OCI-LY7 (cell line): ENCODE measurements around the gene NCL. TPM values are rescaled to one million over a fixed set of nuclear protein-coding genes. Genes with fewer than 3 reads are reported as not detected.

Experiments
- BruUV-seq: library from RNA; stranded (reverse); fragments of 400-500 nt; replicated peaks from 2 replicates; lab custom pipeline; 2021; lab: Mats Ljungman, UMichigan
- CTCF ChIA-PET: fragments of 300-600 bp; sonication (Branson Sonifier 250); formaldehyde crosslinking; loops from one replicate; lab custom pipeline; 2022; ENCODE audit warnings: antibody characterized with exemption; ENCODE audit not compliant: unreplicated experiment; lab: Charles Lee
- POLR2A ChIA-PET: fragments of 300-600 bp; sonication (Branson Sonifier 250); formaldehyde crosslinking; loops from one replicate; lab custom pipeline; 2022; ENCODE audit warnings: antibody characterized with exemption; lab: Charles Lee
- DNase-seq: peaks from one replicate; pipeline ENCODE4 v3.0.0-alpha.2; 2015; ENCODE audit warnings: low spot score
- H2AFZ ChIP-seq: fragments of 200-600 bp; sonication (generic), shearing (Covaris generic); 2 replicates; pipeline ENCODE4 v1.6.1; 2014; ENCODE audit warnings: mild to moderate bottlenecking, antibody characterized with exemption, low read length, moderate library complexity
- H3K27ac ChIP-seq: fragments of 200-600 bp; sonication (generic); 2 replicates; pipeline ENCODE4 v1.5.1; 2014; ENCODE audit warnings: mixed run types, low read depth, mild to moderate bottlenecking, moderate library complexity, low read length, inconsistent platforms; ENCODE audit not compliant: poor library complexity, severe bottlenecking
- H3K36me3 ChIP-seq: fragments of 200-600 bp; sonication (generic); 2 replicates; pipeline ENCODE4 v1.6.1; 2014; ENCODE audit warnings: mild to moderate bottlenecking, antibody characterized with exemption, low read length, moderate library complexity, mixed read lengths; ENCODE audit not compliant: insufficient read depth
- H3K4me1 ChIP-seq: fragments of 200-600 bp; sonication (generic); 2 replicates; pipeline ENCODE4 v1.5.1; 2014; ENCODE audit warnings: mild to moderate bottlenecking, low read length; ENCODE audit not compliant: insufficient read depth, poor library complexity, severe bottlenecking
- H3K4me2 ChIP-seq: fragments of 200-600 bp; sonication (generic); 2 replicates; pipeline ENCODE4 v1.6.1; 2014; ENCODE audit warnings: mild to moderate bottlenecking, low read length
- H3K4me3 ChIP-seq: fragments of 200-600 bp; sonication (generic); 2 replicates; pipeline ENCODE4 v1.5.1; 2014; ENCODE audit warnings: mild to moderate bottlenecking, low read depth, low read length; ENCODE audit not compliant: poor library complexity, severe bottlenecking
- H3K79me2 ChIP-seq: fragments of 200-600 bp; sonication (generic); 2 replicates; pipeline ENCODE4 v1.6.1; 2016; ENCODE audit warnings: low read depth, mild to moderate bottlenecking, low read length, moderate library complexity, mixed read lengths; ENCODE audit not compliant: insufficient read depth
- H3K9me2 ChIP-seq: fragments of 200-600 bp; sonication (generic); 2 replicates; pipeline ENCODE4 v1.6.1; 2016; ENCODE audit warnings: mild to moderate bottlenecking, low read length, mixed read lengths; ENCODE audit not compliant: insufficient read depth
- H3K9me3 ChIP-seq: fragments of 200-600 bp; sonication (generic); 2 replicates; pipeline ENCODE4 v1.6.1; 2014; ENCODE audit warnings: mild to moderate bottlenecking, mixed run types, low read length, mixed read lengths
- H4K20me1 ChIP-seq: fragments of 200-600 bp; sonication (generic); 2 replicates; pipeline ENCODE4 v1.6.1; 2014; ENCODE audit warnings: mild to moderate bottlenecking, antibody characterized with exemption, low read length, moderate library complexity, mixed read lengths; ENCODE audit not compliant: insufficient read depth
- EZH2phosphoT487 ChIP-seq: fragments of 200-600 bp; sonication (generic); IDR thresholded peaks from 2 replicates; pipeline ENCODE4 v1.6.1; 2018; ENCODE audit warnings: low read depth, borderline replicate concordance, mild to moderate bottlenecking, mixed run types, antibody characterized with exemption, low read length, moderate library complexity, mixed read lengths
- intact Hi-C: fragments of 100-400 bp; cut with micrococcal nuclease; formaldehyde crosslinking; loops from one replicate; pipeline ENCODE4 v1.10.0; 2022; ENCODE audit not compliant: unreplicated experiment
- total RNA-seq, 2 experiments: library from RNA; depleted of rRNA in 1 of 2; stranded (reverse); fragments of >200 nt in 1 of 2; shearing (Covaris generic) in 1 of 2; gene quantifications; 2 replicates each; pipeline ENCODE4 v1.2.3, GENCODE V29; 2014 to 2022
- TF ChIP-seq, protein P1 (sequence below): fragments of 200-600 bp; sonication (generic); conservative IDR thresholded peaks from 2 replicates; pipeline ENCODE4 v1.5.1; 2014; ENCODE audit warnings: mild to moderate bottlenecking, antibody characterized with exemption, low read length, moderate library complexity, mixed read lengths

NCL gene
- total RNA-seq, 2 experiments from 2014 or later, result 255 to 1,007 TPM

DNA sequence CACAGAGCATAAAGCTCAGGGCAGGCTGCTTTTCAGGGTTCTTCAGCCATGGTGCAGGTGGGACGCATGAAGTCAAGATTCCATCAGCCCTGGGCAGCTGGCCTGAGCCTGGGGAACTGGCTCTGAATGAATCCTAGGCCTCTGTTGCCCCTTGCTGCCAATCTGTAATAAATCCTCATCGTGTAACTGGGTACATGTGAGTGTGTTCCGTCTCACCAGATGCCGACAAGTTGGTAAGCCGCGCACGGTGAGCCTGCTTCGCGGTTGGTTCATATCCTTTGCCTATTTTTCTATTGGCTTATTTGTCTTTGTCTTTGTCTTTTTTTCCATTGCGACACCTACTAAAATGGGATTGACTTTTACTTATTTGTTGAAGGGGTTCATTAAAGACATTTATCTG lies 41.1 kb downstream of the NCL start:
- POLR2A ChIA-PET, result interaction anchor here (0.6 kb wide), 2 partner anchors 193 to 218 kb away, joined by 4 to 8 read pairs; no protein-coding TSS in a partner anchor
- intact Hi-C loops, result no loop called here
- Histone ChIP-seq H3K79me2 (no peaks in the 10 kb centered on the region), H3K27ac (no peak overlapping the region), H2AFZ (no peak overlapping the region), H4K20me1 (no peaks in the 10 kb centered on the region), H3K36me3 (no peaks in the 10 kb centered on the region), H3K4me3 (no peak overlapping the region), H3K9me2 (no peaks in the 10 kb centered on the region), H3K9me3 (no peaks in the 10 kb centered on the region), H3K4me2 (no peak overlapping the region), H3K4me1 (no peaks in the 10 kb centered on the region)
- TF ChIP-seq EZH2phosphoT487, result no peak
- CTCF ChIA-PET, result no interaction called here
- no peak for DNase-seq
- BruUV-seq, result no TSS peak

DNA sequence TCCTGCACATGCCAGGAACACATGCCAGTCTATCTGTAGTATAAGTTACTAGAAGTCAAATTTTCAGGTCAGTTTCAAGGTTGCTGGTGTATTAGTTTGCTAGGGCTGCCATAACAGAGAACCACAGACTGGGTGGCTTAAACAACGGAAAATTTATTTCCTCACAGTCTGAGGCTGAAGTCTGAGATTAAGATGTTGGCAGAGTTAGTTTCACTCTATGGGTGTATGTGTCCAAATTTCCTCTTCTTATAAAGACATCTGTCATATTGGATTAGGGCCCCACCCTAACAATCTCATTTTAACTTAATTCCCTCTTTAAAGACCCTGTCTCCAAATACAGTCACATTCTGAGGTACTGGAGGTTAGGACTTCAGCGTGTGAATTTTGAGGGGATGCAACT lies 42.2 kb downstream of the NCL start:
- Histone ChIP-seq H4K20me1 (no peaks in the 10 kb centered on the region), H3K4me3 (no peak overlapping the region), H3K4me2 (no peak overlapping the region), H3K79me2 (no peaks in the 10 kb centered on the region), H3K4me1 (no peaks in the 10 kb centered on the region), H3K9me3 (no peaks in the 10 kb centered on the region), H3K36me3 (no peaks in the 10 kb centered on the region), H3K9me2 (no peaks in the 10 kb centered on the region), H3K27ac (no peak overlapping the region), H2AFZ (no peak overlapping the region)
- no peak for TF ChIP-seq EZH2phosphoT487
- TF ChIP-seq, protein P1, sequence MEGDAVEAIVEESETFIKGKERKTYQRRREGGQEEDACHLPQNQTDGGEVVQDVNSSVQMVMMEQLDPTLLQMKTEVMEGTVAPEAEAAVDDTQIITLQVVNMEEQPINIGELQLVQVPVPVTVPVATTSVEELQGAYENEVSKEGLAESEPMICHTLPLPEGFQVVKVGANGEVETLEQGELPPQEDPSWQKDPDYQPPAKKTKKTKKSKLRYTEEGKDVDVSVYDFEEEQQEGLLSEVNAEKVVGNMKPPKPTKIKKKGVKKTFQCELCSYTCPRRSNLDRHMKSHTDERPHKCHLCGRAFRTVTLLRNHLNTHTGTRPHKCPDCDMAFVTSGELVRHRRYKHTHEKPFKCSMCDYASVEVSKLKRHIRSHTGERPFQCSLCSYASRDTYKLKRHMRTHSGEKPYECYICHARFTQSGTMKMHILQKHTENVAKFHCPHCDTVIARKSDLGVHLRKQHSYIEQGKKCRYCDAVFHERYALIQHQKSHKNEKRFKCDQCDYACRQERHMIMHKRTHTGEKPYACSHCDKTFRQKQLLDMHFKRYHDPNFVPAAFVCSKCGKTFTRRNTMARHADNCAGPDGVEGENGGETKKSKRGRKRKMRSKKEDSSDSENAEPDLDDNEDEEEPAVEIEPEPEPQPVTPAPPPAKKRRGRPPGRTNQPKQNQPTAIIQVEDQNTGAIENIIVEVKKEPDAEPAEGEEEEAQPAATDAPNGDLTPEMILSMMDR, result no peak
- CTCF ChIA-PET, result no interaction called here
- intact Hi-C loops, result no loop called here
- POLR2A ChIA-PET, result no interaction called here
- DNase-seq, result no peak
- no TSS peak for BruUV-seq

DNA sequence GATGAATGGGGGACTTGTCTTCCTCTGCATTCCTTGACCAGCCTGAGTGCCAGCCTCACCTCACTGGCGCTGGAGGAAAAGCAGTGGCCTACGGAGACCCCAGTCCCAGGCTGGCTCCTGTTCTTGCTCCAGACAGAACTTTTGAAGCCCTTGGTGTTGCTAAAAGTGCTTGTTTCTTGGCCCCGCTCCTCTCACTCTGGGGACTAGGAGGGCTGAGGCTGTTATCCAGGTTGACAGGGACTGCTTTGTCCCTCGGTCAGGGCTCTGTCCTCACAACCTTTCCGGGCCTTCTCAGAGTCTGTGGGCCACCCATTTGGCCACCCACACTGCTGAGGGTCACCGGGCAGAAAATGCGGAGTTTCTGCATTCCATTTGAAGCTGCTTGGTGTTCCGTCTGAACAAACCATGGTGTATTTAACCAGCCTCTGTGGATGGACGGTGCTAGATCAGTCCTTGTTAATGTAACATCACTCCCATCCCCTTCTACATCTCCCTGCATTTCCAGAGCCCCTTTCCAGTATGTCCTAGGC lies 43.2 kb downstream of the NCL start:
- CTCF ChIA-PET, result no interaction called here
- TF ChIP-seq, protein P1, result no peak
- no peak for TF ChIP-seq EZH2phosphoT487
- H3K36me3 ChIP-seq, result no peaks in the 10 kb centered on the region
- POLR2A ChIA-PET, result no interaction called here
- no peak overlapping the region for H2AFZ ChIP-seq
- H3K4me1 ChIP-seq, result no peaks in the 10 kb centered on the region
- intact Hi-C loops, result no loop called here
- no peak overlapping the region for H3K4me2 ChIP-seq
- H4K20me1 ChIP-seq, result no peaks in the 10 kb centered on the region
- no TSS peak for BruUV-seq
- H3K9me2 ChIP-seq, result no peaks in the 10 kb centered on the region
- DNase-seq, result no peak
- H3K9me3 ChIP-seq, result no peaks in the 10 kb centered on the region
- no peak overlapping the region for H3K4me3 ChIP-seq
- H3K79me2 ChIP-seq, result no peaks in the 10 kb centered on the region
- H3K27ac ChIP-seq, result no peak overlapping the region
